Measurements from ENCODE around the gene ADGRB3.

GRCh38 chr6:68640491-68640835, 5.4 kb downstream of the ADGRB3 start:
- no peak for TF ChIP-seq CTCF (IDR thresholded peaks at IDR 0.05)
- no peak for TF ChIP-seq POLR2A (IDR thresholded peaks at IDR 0.05)
